K562 (cell line): ENCODE measurements around the gene ZNF780B. TPM values are rescaled to one million over a fixed set of nuclear protein-coding genes. Genes with fewer than 3 reads are reported as not detected.

ENCODE experiments used
- ELF4 ChIP-seq: fragments of 450-650 bp; formaldehyde crosslinking; IDR thresholded peaks from 2 replicates; pipeline ENCODE4 v1.4.0; 2022; ENCODE audit warnings: missing genetic modification characterization
- EP400 ChIP-seq: fragments of 450-650 bp; IDR thresholded peaks from 2 replicates; pipeline ENCODE4 v1.6.1; 2017; ENCODE audit warnings: antibody characterized with exemption, mild to moderate bottlenecking, moderate library complexity
- ETV1 ChIP-seq: fragments of 450-650 bp; conservative IDR thresholded peaks from 2 replicates; pipeline ENCODE4 v1.6.1; 2016; ENCODE audit warnings: missing genetic modification characterization, control low read depth, low read depth, missing compliant biosample characterization
- FOSL1 ChIP-seq: fragments of 200-800 bp; sonication (Bioruptor generic); conservative IDR thresholded peaks from 2 replicates; pipeline ENCODE4 v1.6.1; 2016; ENCODE audit warnings: missing genetic modification characterization, missing compliant biosample characterization
- GTF2A2 ChIP-seq: IDR thresholded peaks from 2 replicates; pipeline ENCODE4 v1.6.1; 2016; ENCODE audit warnings: mild to moderate bottlenecking, missing genetic modification characterization, missing compliant biosample characterization
- HOXB6 ChIP-seq: fragments of 250-450 bp; sonication (Bioruptor Pico); IDR thresholded peaks from 2 replicates; pipeline ENCODE4 v1.5.1; 2022; ENCODE audit warnings: mild to moderate bottlenecking, borderline replicate concordance
- NR2C1 ChIP-seq, 2 experiments: fragments of 450-650 bp; IDR thresholded peaks; 2 replicates each; pipeline ENCODE4 v1.6.1; 2017; ENCODE audit warnings: mild to moderate bottlenecking in 2 of 2, antibody characterized with exemption in 1 of 2, inconsistent platforms in 1 of 2, missing compliant biosample characterization in 1 of 2, missing genetic modification characterization in 1 of 2
- OTX1 ChIP-seq: fragments of 450-650 bp; formaldehyde crosslinking; IDR thresholded peaks from 2 replicates; pipeline ENCODE4 v1.4.0; 2022; ENCODE audit warnings: mild to moderate bottlenecking
- PHF8 ChIP-seq: fragments of 200-600 bp; sonication (generic); IDR thresholded peaks from 2 replicates; pipeline ENCODE4 v1.6.1; 2012; ENCODE audit warnings: mixed run types, mild to moderate bottlenecking, inconsistent platforms, low read length, moderate library complexity, borderline replicate concordance
- TBP ChIP-seq: optimal IDR thresholded peaks from 2 replicates; pipeline ENCODE3; 2011; ENCODE audit warnings: low read depth, low read length, improper control_type of control experiment
- ZFPM2 ChIP-seq: fragments of 250-450 bp; sonication (Bioruptor Pico); IDR thresholded peaks from 2 replicates; pipeline ENCODE4 v1.5.1; 2022; ENCODE audit warnings: mild to moderate bottlenecking
- ZNF23 ChIP-seq: fragments of 250-450 bp; sonication (Bioruptor Pico); IDR thresholded peaks from 2 replicates; pipeline ENCODE4 v1.4.0; 2020; ENCODE audit warnings: mild to moderate bottlenecking
- ZNF507 ChIP-seq: conservative IDR thresholded peaks from 2 replicates; pipeline ENCODE4 v1.6.1; 2017; ENCODE audit warnings: missing genetic modification characterization, missing compliant biosample characterization
- polyA plus RNA-seq, 8 experiments: library from polyadenylated mRNA; depleted of rRNA in 4 of 8; stranded (reverse) in 5 of 8; unstranded in 3 of 8; fragments of >200 nt; fragmentation: Nextera tagmentation in 2 of 8; fragmentation: Illumina TruSeq in 1 of 8; extraction: Ambion mirVana in 2 of 8; extraction: Trizol in 1 of 8; gene quantifications; 2 replicates each; pipeline versions ENCODE4 v1.2.1 to v1.2.3, GENCODE V29; 2011 to 2014; ENCODE audit warnings: inconsistent platforms in 1 of 8, missing spikeins in 1 of 8
- total RNA-seq, 7 experiments: library from RNA; depleted of rRNA in 6 of 7; stranded (reverse); fragments of >200 nt in 6 of 7; fragmentation: Illumina TruSeq in 2 of 7; extraction: Trizol in 2 of 7; gene quantifications; 2 replicates each; pipeline versions ENCODE4 v1.2.1 to v1.2.3, GENCODE V29; 2011 to 2021; ENCODE audit warnings: low replicate concordance in 1 of 7
- TF ChIP-seq, protein P1 (sequence below): sonication (generic); formaldehyde crosslinking; IDR thresholded peaks from 2 replicates; pipeline ENCODE4 v1.9.0; 2022; ENCODE audit warnings: mild to moderate bottlenecking, missing genetic modification reagents
- TF ChIP-seq, protein P2 (sequence below): fragments of 450-650 bp; IDR thresholded peaks from 2 replicates; pipeline ENCODE4 v1.6.1; 2016; ENCODE audit warnings: mild to moderate bottlenecking, moderate library complexity

The ZNF780B gene
- total and polyA plus RNA-seq, 9 of the 15 experiments (the other 6 are each of a cell fraction or from before 2014, with no cell fraction given), result 3.9 to 18.4 (median 8.8) TPM

DNA sequence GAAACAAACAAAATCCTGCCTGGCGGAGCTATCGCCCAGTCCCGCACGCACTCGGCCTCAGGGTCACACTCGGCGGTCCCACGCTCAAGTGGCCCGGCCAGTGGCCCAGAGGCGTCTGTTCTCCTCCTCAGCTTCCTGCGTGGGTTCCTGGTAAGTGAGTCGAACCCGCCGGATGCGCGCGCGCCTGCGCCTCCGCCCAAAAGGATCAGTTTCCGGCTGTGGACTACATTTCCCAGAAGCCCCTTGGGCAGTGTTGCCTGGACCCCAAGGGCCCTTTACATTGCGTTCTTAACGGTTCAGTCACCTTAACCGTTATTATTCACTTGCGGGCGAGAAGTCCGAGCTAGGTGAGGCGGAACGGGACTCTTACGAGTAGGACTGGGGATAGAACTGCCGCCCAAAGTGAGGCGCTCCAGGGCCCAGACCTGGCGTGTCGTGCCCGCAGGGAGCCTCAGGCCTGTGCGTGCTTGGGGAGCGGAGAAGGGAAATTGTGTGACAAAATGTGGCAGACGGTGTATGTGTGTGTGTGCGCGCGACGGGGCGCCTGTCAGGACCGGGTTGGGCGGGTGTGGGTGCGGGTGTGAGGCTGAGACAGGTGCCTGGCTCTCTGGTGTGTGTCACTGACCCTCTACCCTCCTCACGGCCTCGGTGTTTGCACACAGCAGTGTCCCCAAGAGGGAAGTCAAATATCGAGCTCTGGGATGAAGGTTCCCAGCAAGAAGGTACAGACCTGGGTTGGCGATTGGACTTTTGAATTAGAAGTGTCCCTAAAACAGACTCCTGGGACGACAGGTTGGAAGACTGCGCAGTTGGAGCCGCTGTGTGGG lies 59.0 kb downstream of the ZNF780B start, which contains the start of gene ZNF546 (continued):
- TF ChIP-seq, protein P1, sequence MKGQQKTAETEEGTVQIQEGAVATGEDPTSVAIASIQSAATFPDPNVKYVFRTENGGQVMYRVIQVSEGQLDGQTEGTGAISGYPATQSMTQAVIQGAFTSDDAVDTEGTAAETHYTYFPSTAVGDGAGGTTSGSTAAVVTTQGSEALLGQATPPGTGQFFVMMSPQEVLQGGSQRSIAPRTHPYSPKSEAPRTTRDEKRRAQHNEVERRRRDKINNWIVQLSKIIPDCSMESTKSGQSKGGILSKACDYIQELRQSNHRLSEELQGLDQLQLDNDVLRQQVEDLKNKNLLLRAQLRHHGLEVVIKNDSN (CRISPR knock-in tag), result no peak
- TF ChIP-seq OTX1 (peak; percentile 88; the same call in 1 of the 2 replicates), GTF2A2 (tag) (no peak), TBP (peak; percentile 89), FOSL1 (tag) (peak; percentile 41; the same call in 1 of the 2 replicates), HOXB6 (CRISPR knock-in tag) (no peak), EP400 (peak; percentile 81), ZNF507 (tag) (no peak), ETV1 (peak; percentile 74), ELF4 (CRISPR knock-in tag) (0 out of 2 replicates have a peak, but pooled peaks have one; percentile 20), PHF8 (peak; percentile 99), ZFPM2 (CRISPR knock-in tag) (no peak), ZNF23 (CRISPR knock-in tag) (no peak), NR2C1 (IDR thresholded peaks at IDR 0.05) (peak; percentile 56; the same call in 1 of the 2 replicates), NR2C1 (tag; IDR thresholded peaks at IDR 0.05) (peak; percentile 78; the same call in 1 of the 2 replicates)
- TF ChIP-seq, protein P2, sequence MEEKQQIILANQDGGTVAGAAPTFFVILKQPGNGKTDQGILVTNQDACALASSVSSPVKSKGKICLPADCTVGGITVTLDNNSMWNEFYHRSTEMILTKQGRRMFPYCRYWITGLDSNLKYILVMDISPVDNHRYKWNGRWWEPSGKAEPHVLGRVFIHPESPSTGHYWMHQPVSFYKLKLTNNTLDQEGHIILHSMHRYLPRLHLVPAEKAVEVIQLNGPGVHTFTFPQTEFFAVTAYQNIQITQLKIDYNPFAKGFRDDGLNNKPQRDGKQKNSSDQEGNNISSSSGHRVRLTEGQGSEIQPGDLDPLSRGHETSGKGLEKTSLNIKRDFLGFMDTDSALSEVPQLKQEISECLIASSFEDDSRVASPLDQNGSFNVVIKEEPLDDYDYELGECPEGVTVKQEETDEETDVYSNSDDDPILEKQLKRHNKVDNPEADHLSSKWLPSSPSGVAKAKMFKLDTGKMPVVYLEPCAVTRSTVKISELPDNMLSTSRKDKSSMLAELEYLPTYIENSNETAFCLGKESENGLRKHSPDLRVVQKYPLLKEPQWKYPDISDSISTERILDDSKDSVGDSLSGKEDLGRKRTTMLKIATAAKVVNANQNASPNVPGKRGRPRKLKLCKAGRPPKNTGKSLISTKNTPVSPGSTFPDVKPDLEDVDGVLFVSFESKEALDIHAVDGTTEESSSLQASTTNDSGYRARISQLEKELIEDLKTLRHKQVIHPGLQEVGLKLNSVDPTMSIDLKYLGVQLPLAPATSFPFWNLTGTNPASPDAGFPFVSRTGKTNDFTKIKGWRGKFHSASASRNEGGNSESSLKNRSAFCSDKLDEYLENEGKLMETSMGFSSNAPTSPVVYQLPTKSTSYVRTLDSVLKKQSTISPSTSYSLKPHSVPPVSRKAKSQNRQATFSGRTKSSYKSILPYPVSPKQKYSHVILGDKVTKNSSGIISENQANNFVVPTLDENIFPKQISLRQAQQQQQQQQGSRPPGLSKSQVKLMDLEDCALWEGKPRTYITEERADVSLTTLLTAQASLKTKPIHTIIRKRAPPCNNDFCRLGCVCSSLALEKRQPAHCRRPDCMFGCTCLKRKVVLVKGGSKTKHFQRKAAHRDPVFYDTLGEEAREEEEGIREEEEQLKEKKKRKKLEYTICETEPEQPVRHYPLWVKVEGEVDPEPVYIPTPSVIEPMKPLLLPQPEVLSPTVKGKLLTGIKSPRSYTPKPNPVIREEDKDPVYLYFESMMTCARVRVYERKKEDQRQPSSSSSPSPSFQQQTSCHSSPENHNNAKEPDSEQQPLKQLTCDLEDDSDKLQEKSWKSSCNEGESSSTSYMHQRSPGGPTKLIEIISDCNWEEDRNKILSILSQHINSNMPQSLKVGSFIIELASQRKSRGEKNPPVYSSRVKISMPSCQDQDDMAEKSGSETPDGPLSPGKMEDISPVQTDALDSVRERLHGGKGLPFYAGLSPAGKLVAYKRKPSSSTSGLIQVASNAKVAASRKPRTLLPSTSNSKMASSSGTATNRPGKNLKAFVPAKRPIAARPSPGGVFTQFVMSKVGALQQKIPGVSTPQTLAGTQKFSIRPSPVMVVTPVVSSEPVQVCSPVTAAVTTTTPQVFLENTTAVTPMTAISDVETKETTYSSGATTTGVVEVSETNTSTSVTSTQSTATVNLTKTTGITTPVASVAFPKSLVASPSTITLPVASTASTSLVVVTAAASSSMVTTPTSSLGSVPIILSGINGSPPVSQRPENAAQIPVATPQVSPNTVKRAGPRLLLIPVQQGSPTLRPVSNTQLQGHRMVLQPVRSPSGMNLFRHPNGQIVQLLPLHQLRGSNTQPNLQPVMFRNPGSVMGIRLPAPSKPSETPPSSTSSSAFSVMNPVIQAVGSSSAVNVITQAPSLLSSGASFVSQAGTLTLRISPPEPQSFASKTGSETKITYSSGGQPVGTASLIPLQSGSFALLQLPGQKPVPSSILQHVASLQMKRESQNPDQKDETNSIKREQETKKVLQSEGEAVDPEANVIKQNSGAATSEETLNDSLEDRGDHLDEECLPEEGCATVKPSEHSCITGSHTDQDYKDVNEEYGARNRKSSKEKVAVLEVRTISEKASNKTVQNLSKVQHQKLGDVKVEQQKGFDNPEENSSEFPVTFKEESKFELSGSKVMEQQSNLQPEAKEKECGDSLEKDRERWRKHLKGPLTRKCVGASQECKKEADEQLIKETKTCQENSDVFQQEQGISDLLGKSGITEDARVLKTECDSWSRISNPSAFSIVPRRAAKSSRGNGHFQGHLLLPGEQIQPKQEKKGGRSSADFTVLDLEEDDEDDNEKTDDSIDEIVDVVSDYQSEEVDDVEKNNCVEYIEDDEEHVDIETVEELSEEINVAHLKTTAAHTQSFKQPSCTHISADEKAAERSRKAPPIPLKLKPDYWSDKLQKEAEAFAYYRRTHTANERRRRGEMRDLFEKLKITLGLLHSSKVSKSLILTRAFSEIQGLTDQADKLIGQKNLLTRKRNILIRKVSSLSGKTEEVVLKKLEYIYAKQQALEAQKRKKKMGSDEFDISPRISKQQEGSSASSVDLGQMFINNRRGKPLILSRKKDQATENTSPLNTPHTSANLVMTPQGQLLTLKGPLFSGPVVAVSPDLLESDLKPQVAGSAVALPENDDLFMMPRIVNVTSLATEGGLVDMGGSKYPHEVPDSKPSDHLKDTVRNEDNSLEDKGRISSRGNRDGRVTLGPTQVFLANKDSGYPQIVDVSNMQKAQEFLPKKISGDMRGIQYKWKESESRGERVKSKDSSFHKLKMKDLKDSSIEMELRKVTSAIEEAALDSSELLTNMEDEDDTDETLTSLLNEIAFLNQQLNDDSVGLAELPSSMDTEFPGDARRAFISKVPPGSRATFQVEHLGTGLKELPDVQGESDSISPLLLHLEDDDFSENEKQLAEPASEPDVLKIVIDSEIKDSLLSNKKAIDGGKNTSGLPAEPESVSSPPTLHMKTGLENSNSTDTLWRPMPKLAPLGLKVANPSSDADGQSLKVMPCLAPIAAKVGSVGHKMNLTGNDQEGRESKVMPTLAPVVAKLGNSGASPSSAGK, result peak; percentile 83
